B cell (primary cell): ENCODE results near the gene RPS21. TPM values are rescaled to one million over a fixed set of nuclear protein-coding genes. Genes with fewer than 3 reads are reported as not detected.

Experiments
- ATAC-seq: fragments of 200-7000 bp; cut with Tn5 transposase; one replicate; pipeline ENCODE4 v1.10.0; 2021; ENCODE audit warnings: low read depth, mild to moderate bottlenecking, moderate number of reproducible peaks, moderate library complexity
- CTCF ChIA-PET: fragments of 350-600 bp; sonication (Branson Sonifier 250); formaldehyde crosslinking; loops from one replicate; lab custom pipeline; 2021; ENCODE audit warnings: antibody characterized with exemption, inconsistent platforms; lab: Charles Lee
- POLR2A ChIA-PET: fragments of 350-600 bp; sonication (Branson Sonifier 250); formaldehyde crosslinking; loops from one replicate; lab custom pipeline; 2021; ENCODE audit warnings: antibody characterized with exemption; lab: Charles Lee
- DNase-seq: peaks from one replicate; pipeline ENCODE4 v3.0.0; 2013
- H2AFZ ChIP-seq: 2 replicates; pipeline ENCODE4 v1.6.1; 2012; ENCODE audit warnings: mild to moderate bottlenecking, low read depth, low read length; ENCODE audit not compliant: insufficient read depth, poor library complexity, severe bottlenecking
- H3K27ac ChIP-seq, 2 donors: 1 replicate in 1 of 2; 2 replicates in 1 of 2; pipeline ENCODE4 v1.5.1; 2012 to 2013; ENCODE audit warnings: low read length in 2 of 2, mild to moderate bottlenecking in 2 of 2, moderate library complexity in 1 of 2
- H3K27me3 ChIP-seq, 4 experiments: fragments of 200-600 bp in 1 of 4; sonication (generic) in 1 of 4; replicated peaks in 1 of 4; 1 replicate in 2 of 4; 2 replicates in 2 of 4; pipeline versions ENCODE4 v1.6.1 to v1.7.0; 2013 to 2016; ENCODE audit warnings: low read length in 3 of 4, mild to moderate bottlenecking in 2 of 4, mixed read lengths in 1 of 4, moderate library complexity in 1 of 4; ENCODE audit not compliant: insufficient read depth in 4 of 4, control insufficient read depth in 3 of 4; ENCODE audit errors: control extremely low read depth in 1 of 4
- H3K36me3 ChIP-seq, 2 experiments: replicated peaks in 1 of 2; 1 replicate in 1 of 2; 2 replicates in 1 of 2; pipeline versions ENCODE4 v1.6.1 to v1.7.1; 2013; ENCODE audit warnings: low read length in 1 of 2; ENCODE audit not compliant: insufficient read depth in 2 of 2, control insufficient read depth in 1 of 2; ENCODE audit errors: control extremely low read depth in 1 of 2, extremely low read depth in 1 of 2
- H3K4me1 ChIP-seq, 2 donors: fragments of 200-600 bp in 1 of 2; sonication (generic) in 1 of 2; 1 replicate in 1 of 2; 2 replicates in 1 of 2; pipeline versions ENCODE4 v1.5.1 to v1.6.1; 2013 to 2017; ENCODE audit warnings: low read length in 2 of 2; ENCODE audit not compliant: control insufficient read depth in 2 of 2, insufficient read depth in 2 of 2
- H3K4me2 ChIP-seq: replicated peaks from 2 replicates; pipeline ENCODE3; 2012; ENCODE audit warnings: mild to moderate bottlenecking, low read depth, low read length; ENCODE audit not compliant: poor library complexity, severe bottlenecking
- H3K4me3 ChIP-seq, 5 experiments: fragments of 200-600 bp in 1 of 5; sonication (generic) in 1 of 5; 1 replicate in 3 of 5; 2 replicates in 2 of 5; pipeline versions ENCODE4 v1.5.1 to v1.7.0; 2011 to 2016; ENCODE audit warnings: low read length in 4 of 5, mild to moderate bottlenecking in 4 of 5, low read depth in 2 of 5, control low read depth in 1 of 5, moderate library complexity in 1 of 5; ENCODE audit not compliant: insufficient read depth in 1 of 5; ENCODE audit errors: control extremely low read depth in 1 of 5, extremely low read depth in 1 of 5
- H3K79me2 ChIP-seq: fragments of 200-600 bp; sonication (generic); one replicate; pipeline ENCODE4 v1.6.0; 2016; ENCODE audit warnings: low read length; ENCODE audit not compliant: control insufficient read depth, insufficient read depth
- H3K9ac ChIP-seq: fragments of 200-600 bp; sonication (generic); 2 replicates; pipeline ENCODE4 v1.6.1; 2017; ENCODE audit warnings: mild to moderate bottlenecking, low read length, moderate library complexity
- H3K9me3 ChIP-seq, 3 donors: one replicate each; pipeline versions ENCODE4 v1.6.1 to v1.7.1; 2013; ENCODE audit warnings: low read length in 2 of 3; ENCODE audit not compliant: control insufficient read depth in 2 of 3, insufficient read depth in 1 of 3; ENCODE audit errors: control extremely low read depth in 1 of 3
- H4K20me1 ChIP-seq: 2 replicates; pipeline ENCODE4 v1.6.0; 2012; ENCODE audit warnings: mild to moderate bottlenecking, low read length; ENCODE audit not compliant: insufficient read depth, control insufficient read depth, poor library complexity, severe bottlenecking
- H3K27ac Mint-ChIP-seq: one replicate; pipeline ENCODE4 v1.8.0; 2021; ENCODE audit warnings: mixed read lengths
- H3K27me3 Mint-ChIP-seq: one replicate; pipeline ENCODE4 v1.8.0; 2021; ENCODE audit warnings: mixed read lengths
- H3K4me1 Mint-ChIP-seq: one replicate; pipeline ENCODE4 v1.8.0; 2021; ENCODE audit warnings: mixed read lengths
- H3K4me3 Mint-ChIP-seq: one replicate; pipeline ENCODE4 v1.8.0; 2021; ENCODE audit warnings: mixed read lengths
- H3K9me3 Mint-ChIP-seq: one replicate; pipeline ENCODE4 v1.8.0; 2022; ENCODE audit warnings: mixed read lengths; ENCODE audit not compliant: insufficient read depth
- EZH2 ChIP-seq: IDR thresholded peaks from 2 replicates; pipeline ENCODE4 v1.6.1; 2012; ENCODE audit warnings: borderline replicate concordance, low read depth, mild to moderate bottlenecking, moderate library complexity, low read length; ENCODE audit not compliant: insufficient read depth, poor library complexity, severe bottlenecking
- WGBS: methylation state at CpG from one replicate; pipeline ENCODE4 v1.1.5; 2013; ENCODE audit warnings: missing lambda C conversion rate; ENCODE audit not compliant: insufficient coverage; 5-methylcytosine and 5-hydroxymethylcytosine counted together
- intact Hi-C: fragments of 100-400 bp; cut with micrococcal nuclease; formaldehyde crosslinking; loops from one replicate; pipeline ENCODE4 v1.10.0; 2022
- polyA plus RNA-seq: library from polyadenylated mRNA; depleted of rRNA; stranded (reverse); fragments of >200 nt; gene quantifications from 2 replicates; pipeline ENCODE4 v1.2.3, GENCODE V29; 2012
- total RNA-seq, 2 donors: library from RNA; stranded (reverse); fragments of 120-200 nt in 1 of 2; gene quantifications; 1 replicate in 1 of 2; 2 replicates in 1 of 2; pipeline versions ENCODE4 v1.2.3 to v1.2.4, GENCODE V29; 2013 to 2022
- TF ChIP-seq, protein P1 (sequence below): fragments of 200-600 bp; IDR thresholded peaks from one replicate; pipeline ENCODE4 v1.8.0; 2022; ENCODE audit warnings: antibody characterized with exemption, mild to moderate bottlenecking

Gene RPS21
- total and polyA plus RNA-seq, 2 donors (not counting 1 experiment from before 2014, with no cell fraction given), result 2,653 to 9,603 TPM

- Histone ChIP-seq H3K4me3 (no peak overlapping the region), H3K9me3 (peaks cover 0 to 7% (median 0%) of the 10 kb centered on the region in 3 donors), H3K27ac (no peak overlapping the region), H3K4me2 (no peak overlapping the region), H3K4me1 (no peaks in the 10 kb centered on the region), H4K20me1 (peaks cover 16% of the 10 kb centered on the region), H3K79me2 (no peaks in the 10 kb centered on the region), H3K9ac (no peak overlapping the region), H3K36me3 (peaks cover 0 to 11% of the 10 kb centered on the region in 2 experiments), H3K27me3 (no peaks in the 10 kb centered on the region), H2AFZ (no peak overlapping the region)
- DNase-seq (no peak), ATAC-seq (no peak)
- TF ChIP-seq, protein P1, sequence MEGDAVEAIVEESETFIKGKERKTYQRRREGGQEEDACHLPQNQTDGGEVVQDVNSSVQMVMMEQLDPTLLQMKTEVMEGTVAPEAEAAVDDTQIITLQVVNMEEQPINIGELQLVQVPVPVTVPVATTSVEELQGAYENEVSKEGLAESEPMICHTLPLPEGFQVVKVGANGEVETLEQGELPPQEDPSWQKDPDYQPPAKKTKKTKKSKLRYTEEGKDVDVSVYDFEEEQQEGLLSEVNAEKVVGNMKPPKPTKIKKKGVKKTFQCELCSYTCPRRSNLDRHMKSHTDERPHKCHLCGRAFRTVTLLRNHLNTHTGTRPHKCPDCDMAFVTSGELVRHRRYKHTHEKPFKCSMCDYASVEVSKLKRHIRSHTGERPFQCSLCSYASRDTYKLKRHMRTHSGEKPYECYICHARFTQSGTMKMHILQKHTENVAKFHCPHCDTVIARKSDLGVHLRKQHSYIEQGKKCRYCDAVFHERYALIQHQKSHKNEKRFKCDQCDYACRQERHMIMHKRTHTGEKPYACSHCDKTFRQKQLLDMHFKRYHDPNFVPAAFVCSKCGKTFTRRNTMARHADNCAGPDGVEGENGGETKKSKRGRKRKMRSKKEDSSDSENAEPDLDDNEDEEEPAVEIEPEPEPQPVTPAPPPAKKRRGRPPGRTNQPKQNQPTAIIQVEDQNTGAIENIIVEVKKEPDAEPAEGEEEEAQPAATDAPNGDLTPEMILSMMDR, result no peak
- TF ChIP-seq EZH2, result no peak
- 93% methylated on average over 23 of the region's 27 CpGs for WGBS
- ChIA-PET POLR2A (no interaction called here), CTCF (no interaction called here)
- Mint-ChIP-seq H3K4me3 (no peak overlapping the region), H3K4me1 (no peaks in the 10 kb centered on the region), H3K27me3 (no peaks in the 10 kb centered on the region), H3K27ac (no peak overlapping the region), H3K9me3 (no peaks in the 10 kb centered on the region)
- intact Hi-C loops, result no loop called here
Measured at GRCh38 chr20:62395311-62396242, 8.7 kb downstream of the RPS21 start.
